22Rv1 (cell line): Measurements from ENCODE around the gene DNAJA4.
A peak's percentile ranks its signal among the peaks of the same experiment; 100 is the strongest.

Experiments used
- H3K27ac ChIP-seq: fragments of 450-650 bp; 2 replicates; pipeline ENCODE4 v1.5.1; 2017
- CTCF ChIP-seq: fragments of 450-650 bp; IDR thresholded peaks from 2 replicates; pipeline ENCODE4 v1.5.1; 2017; ENCODE audit warnings: mild to moderate bottlenecking
- ZFX ChIP-seq: fragments of 450-650 bp; IDR thresholded peaks from 2 replicates; pipeline ENCODE4 v1.6.1; 2017; ENCODE audit warnings: antibody characterized with exemption, borderline replicate concordance

DNAJA4 gene

GRCh38 chr15:78317145-78317836 is 52.9 kb downstream of the DNAJA4 start:
- TF ChIP-seq ZFX = no peak
- peak; percentile 50 for TF ChIP-seq CTCF
- no peak overlapping the region for H3K27ac ChIP-seq

- no peak overlapping the region for H3K27ac ChIP-seq
- TF ChIP-seq ZFX = no peak
- TF ChIP-seq CTCF = no peak
These were observed 55.2 kb downstream of the DNAJA4 start for GRCh38 chr15:78319588-78319987.

DNA sequence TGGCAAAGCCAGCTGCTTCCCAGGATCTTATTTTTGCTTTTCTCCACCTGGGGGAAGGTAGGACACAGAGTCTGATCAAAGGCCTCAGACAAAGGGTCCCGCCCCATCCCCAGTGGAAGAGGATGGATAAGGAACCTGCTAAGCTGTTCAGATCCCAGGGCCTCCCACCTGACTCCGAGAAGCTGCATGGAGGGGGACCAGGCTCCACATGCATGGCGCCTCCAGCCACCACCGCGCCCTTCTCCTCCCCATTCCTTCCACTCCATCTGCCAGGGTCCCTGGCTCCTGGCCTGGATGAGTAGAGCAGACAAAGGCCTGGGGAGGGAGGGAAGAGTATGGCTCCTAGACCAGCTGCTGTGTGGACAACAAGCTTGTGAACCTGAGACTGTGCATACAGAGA is 55.8 kb downstream of the DNAJA4 start:
- no peak for TF ChIP-seq CTCF
- no peak for TF ChIP-seq ZFX
- H3K27ac ChIP-seq = no peak overlapping the region

DNA sequence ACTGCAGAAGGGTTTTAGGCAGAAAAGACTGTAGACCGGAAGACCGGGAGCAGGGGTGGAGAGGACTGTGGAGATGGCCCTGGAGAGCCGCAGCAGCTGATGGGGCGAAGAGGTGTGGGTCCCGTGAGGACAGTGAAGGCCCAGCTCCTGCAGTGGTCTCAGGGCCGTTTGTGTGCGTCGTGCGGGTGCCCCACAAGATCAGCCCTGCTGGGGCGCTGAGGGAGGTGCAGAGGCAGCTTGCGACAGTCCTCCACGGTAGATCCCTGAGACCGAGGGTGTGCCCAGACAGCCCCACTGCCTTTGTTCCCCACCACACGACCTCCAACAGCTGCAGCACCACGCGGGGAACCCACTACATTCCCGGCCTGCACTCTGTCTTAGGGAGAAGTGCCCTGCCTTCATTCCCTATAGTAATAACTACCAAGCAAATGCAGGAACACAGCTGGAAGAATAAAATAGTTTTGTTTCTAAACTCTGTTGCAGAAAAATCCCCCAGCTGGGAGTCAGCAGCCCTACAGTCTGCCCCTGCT is 56.7 kb downstream of the DNAJA4 start:
- TF ChIP-seq ZFX = no peak
- no peak overlapping the region for H3K27ac ChIP-seq

GRCh38 chr15:78321786-78322185 is 57.4 kb downstream of the DNAJA4 start:
- H3K27ac ChIP-seq = no peak overlapping the region
- no peak for TF ChIP-seq ZFX
- TF ChIP-seq CTCF = no peak

- TF ChIP-seq ZFX = no peak
- TF ChIP-seq CTCF = no peak
- no peak overlapping the region for H3K27ac ChIP-seq
These were observed 57.9 kb downstream of the DNAJA4 start for GRCh38 chr15:78322243-78322642.

GRCh38 chr15:78322724-78323521 is 58.6 kb downstream of the DNAJA4 start:
- H3K27ac ChIP-seq = no peak overlapping the region

More at GRCh38 chr15:78322724-78323521, 58.6 kb downstream of the DNAJA4 start:
- no peak for TF ChIP-seq CTCF
- no peak for TF ChIP-seq ZFX
